ENCODE results near the gene ATP5F1D. TPM values are rescaled to one million over a fixed set of nuclear protein-coding genes. Genes with fewer than 3 reads are reported as not detected.

ATP5F1D gene
- total and polyA plus RNA-seq, 2 of the 13 experiments (the other 11 are each of a cell fraction or from before 2014, with no cell fraction given), result 39.4 to 78.7 TPM

GRCh38 chr19:1290703-1291651 is 49.4 kb downstream of the ATP5F1D start (continued):
- peak; percentile 78 for TF ChIP-seq PRDM10 (CRISPR knock-in tag; IDR thresholded peaks at IDR 0.05; ENCODE audit: low read depth)
- TF ChIP-seq ZNF362 (CRISPR knock-in tag; IDR thresholded peaks at IDR 0.05; ENCODE audit: borderline replicate concordance), result peak; percentile 23; the same call in 1 of the 2 replicates
- no peak for TF ChIP-seq ZNF878 (CRISPR knock-in tag; IDR thresholded peaks at IDR 0.05)
- TF ChIP-seq ZBTB3 (CRISPR knock-in tag; IDR thresholded peaks at IDR 0.05; ENCODE audit: borderline replicate concordance, low read depth), result peak; percentile 68; the same call in 1 of the 2 replicates
- peak; percentile 63; the same call in 1 of the 2 replicates for TF ChIP-seq MEIS2 (CRISPR knock-in tag; IDR thresholded peaks at IDR 0.05)
- TF ChIP-seq NONO (IDR thresholded peaks at IDR 0.05), result no peak
- TF ChIP-seq NONO (CRISPR knock-in tag; conservative IDR thresholded peaks at IDR 0.05), result peak; percentile 82; the same call in 1 of the 2 replicates
- no peak; the same call in 1 of the 2 replicates for TF ChIP-seq ZNF629 (CRISPR knock-in tag; conservative IDR thresholded peaks at IDR 0.05)
- TF ChIP-seq MATR3 (CRISPR knock-in tag; IDR thresholded peaks at IDR 0.05), result no peak
- TF ChIP-seq GZF1 (CRISPR knock-in tag; IDR thresholded peaks at IDR 0.05), result no peak
- TF ChIP-seq BATF2 (CRISPR knock-in tag; IDR thresholded peaks at IDR 0.05), result no peak
- peak; percentile 76; the same call in 1 of the 2 replicates for TF ChIP-seq SALL2 (CRISPR knock-in tag; IDR thresholded peaks at IDR 0.05)
- 0 out of 2 replicates have a peak, but pooled peaks have one; percentile 59 for TF ChIP-seq ZNF513 (CRISPR knock-in tag; conservative IDR thresholded peaks at IDR 0.05)
- TF ChIP-seq ZNF766 (CRISPR knock-in tag; IDR thresholded peaks at IDR 0.05; ENCODE audit: borderline replicate concordance), result no peak
- no peak for TF ChIP-seq ZC3H4 (CRISPR knock-in tag; IDR thresholded peaks at IDR 0.05; ENCODE audit: borderline replicate concordance)
- TF ChIP-seq NAIF1 (CRISPR knock-in tag; IDR thresholded peaks at IDR 0.05; ENCODE audit: borderline replicate concordance), result 0 out of 2 replicates have a peak, but pooled peaks have one; percentile 49
- TF ChIP-seq CENPX (CRISPR knock-in tag; IDR thresholded peaks at IDR 0.05), result no peak
- TF ChIP-seq YEATS4 (CRISPR knock-in tag; IDR thresholded peaks at IDR 0.05; ENCODE audit: borderline replicate concordance), result peak; percentile 82; the same call in 1 of the 2 replicates
- TF ChIP-seq ZFP36L1 (CRISPR knock-in tag; IDR thresholded peaks at IDR 0.05), result 0 out of 2 replicates have a peak, but pooled peaks have one; percentile 10
- TF ChIP-seq HNF4A (CRISPR knock-in tag; IDR thresholded peaks at IDR 0.05), result peak; percentile 94
- TF ChIP-seq TCF12 (IDR thresholded peaks at IDR 0.05), result no peak
- TF ChIP-seq TCF12 (CRISPR knock-in tag; IDR thresholded peaks at IDR 0.05), result peak; percentile 62

Measured in HepG2 (cell line).